Caco-2 (cell line): ENCODE results near the gene ZNF280C. TPM values are rescaled to one million over a fixed set of nuclear protein-coding genes. Genes with fewer than 3 reads are reported as not detected.

Experiments used
- BruUV-seq: library from RNA; stranded (reverse); fragments of 400-500 nt; replicated peaks from 2 replicates; lab custom pipeline; 2021; lab: Mats Ljungman, UMichigan
- CTCF ChIA-PET: fragments of 300-600 bp; sonication (Branson Sonifier 250); formaldehyde crosslinking; loops from one replicate; lab custom pipeline; 2022; ENCODE audit warnings: antibody characterized with exemption; lab: Charles Lee
- POLR2A ChIA-PET: fragments of 300-600 bp; sonication (Branson Sonifier 250); formaldehyde crosslinking; loops from one replicate; lab custom pipeline; 2022; ENCODE audit warnings: antibody characterized with exemption; lab: Charles Lee
- DNase-seq, 2 experiments: peaks; one replicate each; pipeline versions ENCODE4 v3.0.0 to v3.0.0-alpha.2; 2020 to 2022
- H3K27me3 ChIP-seq: replicated peaks from 2 replicates; pipeline ENCODE4 v1.6.0; 2011; ENCODE audit warnings: low read length; ENCODE audit not compliant: control insufficient read depth, insufficient read depth
- H3K36me3 ChIP-seq: 2 replicates; pipeline ENCODE4 v1.5.1; 2011; ENCODE audit warnings: low read length; ENCODE audit not compliant: control insufficient read depth, insufficient read depth
- H3K4me1 ChIP-seq: fragments of 250-450 bp; sonication (Bioruptor Pico); 2 replicates; pipeline ENCODE4 v1.5.1; 2020; ENCODE audit warnings: mild to moderate bottlenecking
- H3K4me3 ChIP-seq: 2 replicates; pipeline ENCODE4 v1.5.1; 2011; ENCODE audit warnings: low read depth, mild to moderate bottlenecking, control low read depth, low read length
- H3K9me3 ChIP-seq: fragments of 250-450 bp; sonication (Bioruptor Pico); 2 replicates; pipeline ENCODE4 v1.5.1; 2020; ENCODE audit warnings: mild to moderate bottlenecking, moderate library complexity
- H3K27ac Mint-ChIP-seq: one replicate; pipeline ENCODE4 v1.8.0; 2022; ENCODE audit warnings: mixed read lengths; ENCODE audit not compliant: unreplicated experiment
- H3K27me3 Mint-ChIP-seq: one replicate; pipeline ENCODE4 v1.8.0; 2022; ENCODE audit warnings: mixed read lengths; ENCODE audit not compliant: insufficient read depth, unreplicated experiment
- H3K36me3 Mint-ChIP-seq: one replicate; pipeline ENCODE4 v1.8.0; 2022; ENCODE audit warnings: mild to moderate bottlenecking, mixed read lengths; ENCODE audit not compliant: insufficient read depth, unreplicated experiment
- H3K4me1 Mint-ChIP-seq: one replicate; pipeline ENCODE4 v1.8.0; 2022; ENCODE audit warnings: low read depth, mixed read lengths; ENCODE audit not compliant: unreplicated experiment
- H3K4me3 Mint-ChIP-seq: one replicate; pipeline ENCODE4 v1.8.0; 2022; ENCODE audit warnings: mild to moderate bottlenecking, moderate library complexity, mixed read lengths; ENCODE audit not compliant: unreplicated experiment
- H3K9me3 Mint-ChIP-seq: one replicate; pipeline ENCODE4 v1.8.0; 2022; ENCODE audit warnings: mixed read lengths; ENCODE audit not compliant: unreplicated experiment
- CTCF ChIP-seq, 2 experiments: fragments of 200-600 bp in 1 of 2; IDR thresholded peaks; 1 replicate in 1 of 2; 2 replicates in 1 of 2; pipeline versions ENCODE4 v1.5.1 to v1.8.0; 2011 to 2022; ENCODE audit warnings: antibody characterized with exemption in 1 of 2, control low read depth in 1 of 2, inconsistent platforms in 1 of 2, low read depth in 1 of 2, low read length in 1 of 2, mild to moderate bottlenecking in 1 of 2, moderate library complexity in 1 of 2; ENCODE audit not compliant: insufficient read depth in 1 of 2, severe bottlenecking in 1 of 2, unreplicated experiment in 1 of 2
- intact Hi-C: fragments of 100-400 bp; cut with micrococcal nuclease; formaldehyde crosslinking; loops from one replicate; pipeline ENCODE4 v1.10.0; 2022; ENCODE audit not compliant: unreplicated experiment
- total RNA-seq: library from RNA; stranded (reverse); gene quantifications from 2 replicates; pipeline ENCODE4 v1.2.3, GENCODE V29; 2022

ZNF280C gene
- total RNA-seq, 1 experiment from 2014 or later, result 6.4 TPM

- CTCF ChIA-PET, result no interaction called here
- no peaks in the 10 kb centered on the region for H3K36me3 Mint-ChIP-seq
- no peak overlapping the region for H3K27ac Mint-ChIP-seq
- peaks cover 5% of the 10 kb centered on the region for H3K4me1 Mint-ChIP-seq
- no peaks in the 10 kb centered on the region for H3K9me3 Mint-ChIP-seq
- no peaks in the 10 kb centered on the region for H3K27me3 ChIP-seq
- DNase-seq, result no peak
- no peaks in the 10 kb centered on the region for H3K36me3 ChIP-seq
- no peaks in the 10 kb centered on the region for H3K27me3 Mint-ChIP-seq
- no peaks in the 10 kb centered on the region for H3K9me3 ChIP-seq
- no peaks in the 10 kb centered on the region for H3K4me1 ChIP-seq
- POLR2A ChIA-PET, result no interaction called here
- no TSS peak for BruUV-seq
- no peak for TF ChIP-seq CTCF (IDR thresholded peaks at IDR 0.05; ENCODE audit: insufficient read depth in 1 of 2, low read depth in 1 of 2, low read length in 1 of 2, severe bottlenecking in 1 of 2, unreplicated experiment in 1 of 2)
- H3K4me3 ChIP-seq, result no peak overlapping the region
- intact Hi-C loops, result no loop called here
- no peak overlapping the region for H3K4me3 Mint-ChIP-seq
Observed at GRCh38 chrX:130173190-130173895, 95.4 kb downstream of the ZNF280C start.

DNA sequence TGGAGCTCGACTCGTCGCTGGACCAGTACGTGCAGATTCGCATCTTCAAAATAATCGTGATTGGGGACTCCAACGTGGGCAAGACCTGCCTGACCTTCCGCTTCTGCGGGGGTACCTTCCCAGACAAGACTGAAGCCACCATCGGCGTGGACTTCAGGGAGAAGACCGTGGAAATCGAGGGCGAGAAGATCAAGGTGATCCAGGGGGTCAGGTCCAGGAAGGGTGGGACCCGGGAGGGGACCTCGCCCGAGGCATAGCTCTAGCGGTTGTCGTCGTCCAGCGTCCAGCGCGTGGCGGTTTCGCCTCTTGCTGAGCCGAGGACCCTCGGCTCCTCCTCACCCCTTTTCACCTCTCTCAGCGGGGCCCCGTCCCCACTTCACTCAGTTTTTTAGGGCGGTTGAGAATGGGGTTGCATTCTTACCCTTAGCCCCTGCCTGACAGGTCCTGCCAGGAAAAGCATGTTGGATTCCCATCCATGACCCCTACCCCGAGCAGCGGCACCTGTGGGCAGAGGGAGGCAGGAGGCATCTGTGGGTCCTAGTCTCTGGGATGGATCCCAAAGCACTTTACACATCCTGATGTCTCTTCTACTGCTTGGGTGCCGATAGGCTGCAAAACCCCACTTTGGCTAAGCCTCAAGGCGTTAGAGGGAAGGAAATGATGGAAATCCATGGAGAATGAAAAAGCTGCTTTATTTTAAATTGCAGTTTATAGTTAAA is 96.4 kb downstream of the ZNF280C start:
- POLR2A ChIA-PET, result no interaction called here
- H3K4me1 ChIP-seq, result no peaks in the 10 kb centered on the region
- BruUV-seq, result no TSS peak
- H3K27me3 Mint-ChIP-seq, result no peaks in the 10 kb centered on the region
- no peaks in the 10 kb centered on the region for H3K9me3 ChIP-seq
- H3K27ac Mint-ChIP-seq, result no peak overlapping the region
- no peaks in the 10 kb centered on the region for H3K36me3 ChIP-seq
- H3K4me1 Mint-ChIP-seq, result peaks cover 5% of the 10 kb centered on the region
- no peaks in the 10 kb centered on the region for H3K9me3 Mint-ChIP-seq
- no peak for TF ChIP-seq CTCF (IDR thresholded peaks at IDR 0.05; ENCODE audit: insufficient read depth in 1 of 2, low read depth in 1 of 2, low read length in 1 of 2, severe bottlenecking in 1 of 2, unreplicated experiment in 1 of 2)
- H3K4me3 ChIP-seq, result peak overlapping the region; percentile 53; the same call in 1 of the 2 replicates
- no peaks in the 10 kb centered on the region for H3K36me3 Mint-ChIP-seq
- DNase-seq, result no peak
- intact Hi-C loops, result no loop called here
- H3K4me3 Mint-ChIP-seq, result peak overlapping the region; percentile 76
- no peaks in the 10 kb centered on the region for H3K27me3 ChIP-seq
- CTCF ChIA-PET, result no interaction called here

DNA sequence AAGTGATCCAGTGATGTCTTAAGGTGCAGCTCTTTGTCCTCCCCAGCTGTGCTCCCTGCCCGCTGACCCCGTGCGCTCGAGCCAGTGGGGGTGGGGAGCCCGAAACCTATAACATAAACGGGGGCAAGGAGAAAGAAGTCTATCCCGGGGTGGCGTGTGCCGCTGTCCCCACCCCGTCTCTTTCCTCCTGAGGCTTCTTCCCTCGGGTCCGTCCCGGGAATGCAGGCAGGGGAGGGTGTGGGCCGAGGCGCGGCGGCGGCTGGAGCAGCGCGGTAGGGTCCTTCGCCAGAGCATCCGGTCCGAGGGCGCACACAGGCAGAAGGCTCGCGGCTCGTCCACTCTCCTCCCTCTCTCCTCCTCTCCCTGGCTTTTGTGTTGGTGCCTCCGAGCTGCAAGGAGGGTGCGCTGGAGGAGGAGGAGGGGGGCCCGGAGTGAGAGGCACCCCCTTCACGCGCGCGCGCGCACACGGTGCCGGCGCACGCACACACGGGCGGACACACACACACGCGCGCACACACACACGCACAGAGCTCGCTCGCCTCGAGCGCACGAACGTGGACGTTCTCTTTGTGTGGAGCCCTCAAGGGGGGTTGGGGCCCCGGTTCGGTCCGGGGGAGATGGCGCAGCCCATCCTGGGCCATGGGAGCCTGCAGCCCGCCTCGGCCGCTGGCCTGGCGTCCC is 97.1 kb downstream of the ZNF280C start, which contains the start of gene RAB33A:
Gene RAB33A (plus strand): TSS at position 517 of the 681 bp plus-strand sequence. CDS start 101 bp downstream, at position 618.
- H3K27me3 Mint-ChIP-seq, result no peaks in the 10 kb centered on the region
- POLR2A ChIA-PET, result no interaction called here
- BruUV-seq, result no TSS peak

More for the DNA sequence above, 97.1 kb downstream of the ZNF280C start, which contains the start of gene RAB33A:
- no peaks in the 10 kb centered on the region for H3K9me3 ChIP-seq
- H3K4me1 ChIP-seq, result no peaks in the 10 kb centered on the region
- H3K9me3 Mint-ChIP-seq, result no peaks in the 10 kb centered on the region
- no peaks in the 10 kb centered on the region for H3K36me3 ChIP-seq
- H3K4me3 Mint-ChIP-seq, result peak within 1 kb of the TSS; percentile 76
- H3K4me1 Mint-ChIP-seq, result peaks cover 2% of the 10 kb centered on the region
- H3K4me3 ChIP-seq, result peak within 1 kb of the TSS; percentile 53
- intact Hi-C loops, result no loop called here
- no peak for TF ChIP-seq CTCF (IDR thresholded peaks at IDR 0.05; ENCODE audit: insufficient read depth in 1 of 2, low read depth in 1 of 2, low read length in 1 of 2, severe bottlenecking in 1 of 2, unreplicated experiment in 1 of 2)
- CTCF ChIA-PET, result no interaction called here
- H3K27me3 ChIP-seq, result no peaks in the 10 kb centered on the region
- no peak within 1 kb of the TSS for H3K27ac Mint-ChIP-seq
- DNase-seq, result peak in 1 of 2 experiments; percentile 16
- H3K36me3 Mint-ChIP-seq, result no peaks in the 10 kb centered on the region
